Esophagus squamous epithelium (tissue), 4 donors: ENCODE measurements around the gene FAM53B.

Experiments used
- POLR2A ChIP-seq, 4 donors: fragments of 450-650 bp; IDR thresholded peaks; one replicate each; pipeline ENCODE4 v1.6.1; 2017; ENCODE audit warnings: antibody characterized with exemption in 4 of 4, mild to moderate bottlenecking in 4 of 4, moderate library complexity in 3 of 4
- TF ChIP-seq, protein P1 (sequence below), 6 experiments: fragments of 450-650 bp in 4 of 6; fragments of 200-600 bp in 2 of 6; sonication (generic) in 2 of 6; IDR thresholded peaks; one replicate each; pipeline ENCODE4 v1.5.1; 2016 to 2019; ENCODE audit warnings: antibody characterized with exemption in 6 of 6, mild to moderate bottlenecking in 4 of 6, moderate library complexity in 4 of 6

DNA sequence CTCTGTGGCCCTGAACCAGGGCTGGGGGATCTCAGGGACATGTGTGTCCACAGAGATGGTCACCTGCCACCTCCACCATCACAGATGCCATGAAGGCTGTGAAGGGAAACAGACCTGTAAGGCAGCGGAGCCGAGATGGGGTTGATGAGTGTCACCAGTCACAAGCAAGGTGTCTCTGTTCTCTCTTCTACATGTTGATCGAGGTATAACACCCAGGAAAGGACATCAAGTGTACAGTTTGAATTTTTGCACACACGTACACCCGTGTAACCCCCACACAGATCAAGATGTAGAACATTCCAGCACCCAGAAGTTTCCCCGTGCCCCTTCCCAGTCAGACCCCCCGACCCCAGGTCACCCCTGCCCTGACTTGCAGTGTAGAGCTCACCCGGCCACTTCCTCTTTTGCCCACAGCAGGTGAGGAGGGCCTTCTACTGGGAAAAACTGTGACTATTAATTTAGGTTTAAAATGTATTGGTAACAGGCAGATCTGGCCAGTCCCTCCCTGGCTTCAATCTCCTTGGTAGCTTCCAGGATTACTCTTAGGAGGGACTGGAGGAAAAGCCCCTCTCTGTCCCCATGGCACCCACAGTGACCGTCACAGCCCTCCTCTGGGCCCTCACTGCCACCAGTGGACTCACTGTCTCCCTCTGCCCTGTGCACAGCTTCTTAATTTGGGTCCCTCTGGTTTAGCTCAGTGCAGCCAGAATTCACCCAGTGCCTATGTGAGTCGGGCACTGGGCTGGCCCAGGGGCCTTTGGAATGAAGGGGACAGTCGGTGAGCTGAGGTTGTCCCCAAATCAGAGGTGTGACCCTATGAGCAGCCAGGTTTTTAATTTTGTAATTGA is 174.3 kb downstream of the FAM53B start:
- TF ChIP-seq, protein P1, sequence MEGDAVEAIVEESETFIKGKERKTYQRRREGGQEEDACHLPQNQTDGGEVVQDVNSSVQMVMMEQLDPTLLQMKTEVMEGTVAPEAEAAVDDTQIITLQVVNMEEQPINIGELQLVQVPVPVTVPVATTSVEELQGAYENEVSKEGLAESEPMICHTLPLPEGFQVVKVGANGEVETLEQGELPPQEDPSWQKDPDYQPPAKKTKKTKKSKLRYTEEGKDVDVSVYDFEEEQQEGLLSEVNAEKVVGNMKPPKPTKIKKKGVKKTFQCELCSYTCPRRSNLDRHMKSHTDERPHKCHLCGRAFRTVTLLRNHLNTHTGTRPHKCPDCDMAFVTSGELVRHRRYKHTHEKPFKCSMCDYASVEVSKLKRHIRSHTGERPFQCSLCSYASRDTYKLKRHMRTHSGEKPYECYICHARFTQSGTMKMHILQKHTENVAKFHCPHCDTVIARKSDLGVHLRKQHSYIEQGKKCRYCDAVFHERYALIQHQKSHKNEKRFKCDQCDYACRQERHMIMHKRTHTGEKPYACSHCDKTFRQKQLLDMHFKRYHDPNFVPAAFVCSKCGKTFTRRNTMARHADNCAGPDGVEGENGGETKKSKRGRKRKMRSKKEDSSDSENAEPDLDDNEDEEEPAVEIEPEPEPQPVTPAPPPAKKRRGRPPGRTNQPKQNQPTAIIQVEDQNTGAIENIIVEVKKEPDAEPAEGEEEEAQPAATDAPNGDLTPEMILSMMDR (IDR thresholded peaks at IDR 0.05): no peak
- no peak for TF ChIP-seq POLR2A (IDR thresholded peaks at IDR 0.05)
